Activated CD4-positive, alpha-beta T cell treated with anti-CD3 and anti-CD28 coated beads for 4 hours (primary cell): ENCODE data around the gene PCDHGA6.
A peak's percentile ranks its signal among the peaks of the same experiment; 100 is the strongest.
"Not testable (repeated sequence)": the region's sequence is repeated elsewhere in the genome, so short reads cannot be mapped to it uniquely, and the experiment has no call there.

Experiments
- DNase-seq, 2 donors: peaks; one replicate each; pipeline ENCODE4 v3.0.0-alpha.2; 2020

PCDHGA6 gene

GRCh38 chr5:141394401-141395187 lies 20.9 kb downstream of the PCDHGA6 start:
- DNase-seq: not testable (repeated sequence)

GRCh38 chr5:141397756-141398551 lies 24.3 kb downstream of the PCDHGA6 start, which contains the start of gene PCDHGB5:
PCDHGB5 (plus strand) TSS chr5:141397947; CDS start chr5:141398128, 181 bp downstream.
- not testable (repeated sequence) for DNase-seq

GRCh38 chr5:141398608-141399007 lies 24.9 kb downstream of the PCDHGA6 start:
- DNase-seq: no peak

- no peak for DNase-seq
Observed at GRCh38 chr5:141399555-141400258, 26.0 kb downstream of the PCDHGA6 start.

- no peak for DNase-seq
Observed at GRCh38 chr5:141402553-141403243, 29.0 kb downstream of the PCDHGA6 start, which contains the start of gene PCDHGA9. PCDHGA9 (plus strand) TSS chr5:141402778; CDS start chr5:141402953, 175 bp downstream.

- DNase-seq: no peak
Observed at GRCh38 chr5:141403387-141403786, 29.7 kb downstream of the PCDHGA6 start.

GRCh38 chr5:141407790-141408505 lies 34.3 kb downstream of the PCDHGA6 start, which contains the start of gene PCDHGB6:
PCDHGB6 (plus strand) TSS chr5:141408021; CDS start chr5:141408203, 182 bp downstream.
- not testable (repeated sequence) for DNase-seq

GRCh38 chr5:141409598-141410306 lies 36.1 kb downstream of the PCDHGA6 start:
- DNase-seq: no peak

GRCh38 chr5:141411575-141411974 lies 37.9 kb downstream of the PCDHGA6 start:
- no peak for DNase-seq

GRCh38 chr5:141412854-141413539 lies 39.3 kb downstream of the PCDHGA6 start, which contains the start of gene PCDHGA10:
PCDHGA10 (plus strand) TSS chr5:141412987; CDS start chr5:141413176, 189 bp downstream.
- DNase-seq: peak; percentile 44 to 52

GRCh38 chr5:141413540-141414069 lies 39.9 kb downstream of the PCDHGA6 start:
- DNase-seq: no peak

- not testable (repeated sequence) for DNase-seq
Observed at GRCh38 chr5:141414548-141415274, 41.0 kb downstream of the PCDHGA6 start.

- not testable (repeated sequence) for DNase-seq
Observed at GRCh38 chr5:141415275-141415618, 41.6 kb downstream of the PCDHGA6 start.

- DNase-seq: not testable (repeated sequence)
Observed at GRCh38 chr5:141417494-141418172, 43.9 kb downstream of the PCDHGA6 start, which contains the start of gene PCDHGB7. PCDHGB7 (plus strand) TSS chr5:141417677; CDS start chr5:141417860, 183 bp downstream.

- no peak for DNase-seq
Observed at GRCh38 chr5:141419074-141419880, 45.6 kb downstream of the PCDHGA6 start.

GRCh38 chr5:141420855-141421488 lies 47.3 kb downstream of the PCDHGA6 start, which contains the start of gene PCDHGA11:
PCDHGA11 (plus strand) TSS chr5:141421051; CDS start chr5:141421228, 177 bp downstream.
- DNase-seq: peak in 1 of 2 donors; percentile 24

- no peak for DNase-seq
Observed at GRCh38 chr5:141421489-141421855, 47.8 kb downstream of the PCDHGA6 start.
